GM12878 (cell line): Measurements from ENCODE around the gene JHY. TPM values are rescaled to one million over a fixed set of nuclear protein-coding genes. Genes with fewer than 3 reads are reported as not detected.

Experiments
- BACH1 ChIP-seq: fragments of 450-650 bp; IDR thresholded peaks from 2 replicates; pipeline ENCODE4 v1.6.1; 2017; ENCODE audit warnings: mild to moderate bottlenecking, borderline replicate concordance
- CHD1 ChIP-seq: IDR thresholded peaks from 2 replicates; pipeline ENCODE4 v1.6.1; 2012; ENCODE audit warnings: low read depth, low read length, improper control_type of control experiment
- CREB1 ChIP-seq: IDR thresholded peaks from 2 replicates; pipeline ENCODE4 v1.6.1; 2012; ENCODE audit warnings: low read depth, mild to moderate bottlenecking, inconsistent platforms
- CREM ChIP-seq: IDR thresholded peaks from 2 replicates; pipeline ENCODE4 v1.6.1; 2014; ENCODE audit warnings: antibody characterized with exemption, low read depth
- EED ChIP-seq: sonication (generic); IDR thresholded peaks from 2 replicates; pipeline ENCODE4 v1.6.1; 2016; ENCODE audit warnings: antibody characterized with exemption, low read depth
- GATAD2B ChIP-seq: fragments of 450-650 bp; conservative IDR thresholded peaks from 2 replicates; pipeline ENCODE4 v1.6.1; 2017; ENCODE audit warnings: low read depth, mild to moderate bottlenecking, moderate library complexity
- HDGF ChIP-seq: fragments of 450-650 bp; IDR thresholded peaks from 2 replicates; pipeline ENCODE4 v1.6.1; 2016; ENCODE audit warnings: antibody characterized with exemption
- JUND ChIP-seq: IDR thresholded peaks from 2 replicates; pipeline ENCODE4 v1.6.1; 2012; ENCODE audit warnings: low read depth, mild to moderate bottlenecking, low read length, improper control_type of control experiment, moderate library complexity
- KLF5 ChIP-seq: fragments of 450-650 bp; IDR thresholded peaks from 2 replicates; pipeline ENCODE4 v1.6.1; 2014; ENCODE audit warnings: mild to moderate bottlenecking; ENCODE audit not compliant: partially characterized antibody
- LARP7 ChIP-seq: fragments of 450-650 bp; IDR thresholded peaks from 2 replicates; pipeline ENCODE4 v1.6.1; 2017; ENCODE audit warnings: mild to moderate bottlenecking
- MAX ChIP-seq: IDR thresholded peaks from 2 replicates; pipeline ENCODE4 v1.6.1; 2012; ENCODE audit warnings: low read depth, low read length, improper control_type of control experiment
- MYB ChIP-seq: fragments of 150-350 bp; IDR thresholded peaks from 2 replicates; pipeline ENCODE4 v1.6.1; 2014; ENCODE audit warnings: mild to moderate bottlenecking, low read depth, low read length, borderline replicate concordance
- NFYB ChIP-seq: IDR thresholded peaks from 2 replicates; pipeline ENCODE4 v1.6.1; 2011; ENCODE audit warnings: low read depth, mild to moderate bottlenecking, low read length, improper control_type of control experiment, moderate library complexity; ENCODE audit not compliant: insufficient read depth
- NKRF ChIP-seq: fragments of 450-650 bp; conservative IDR thresholded peaks from 2 replicates; pipeline ENCODE4 v1.6.1; 2017; ENCODE audit warnings: mild to moderate bottlenecking, moderate library complexity
- PBX3 ChIP-seq: IDR thresholded peaks from 2 replicates; pipeline ENCODE4 v1.6.1; 2011; ENCODE audit warnings: mild to moderate bottlenecking, low read depth, low read length, moderate library complexity; ENCODE audit not compliant: insufficient replicate concordance
- PKNOX1 ChIP-seq: fragments of 450-650 bp; IDR thresholded peaks from 2 replicates; pipeline ENCODE4 v1.6.1; 2016; ENCODE audit warnings: mild to moderate bottlenecking
- POLR2AphosphoS5 ChIP-seq: IDR thresholded peaks from 2 replicates; pipeline ENCODE4 v1.6.1; 2011; ENCODE audit warnings: mild to moderate bottlenecking, low read length, inconsistent platforms
- RAD51 ChIP-seq: fragments of 450-650 bp; IDR thresholded peaks from 2 replicates; pipeline ENCODE4 v1.6.1; 2016; ENCODE audit warnings: moderate library complexity, mild to moderate bottlenecking, inconsistent platforms
- RUNX3 ChIP-seq: IDR thresholded peaks from 2 replicates; pipeline ENCODE4 v1.6.1; 2012; ENCODE audit warnings: low read length, inconsistent platforms
- SMAD1 ChIP-seq: fragments of 450-650 bp; IDR thresholded peaks from 2 replicates; pipeline ENCODE4 v1.6.1; 2018; ENCODE audit warnings: mild to moderate bottlenecking, low read depth; ENCODE audit not compliant: partially characterized antibody
- SP1 ChIP-seq: IDR thresholded peaks from one replicate; pipeline ENCODE4 v1.6.1; 2011; ENCODE audit warnings: low read depth, low read length
- TAF1 ChIP-seq: IDR thresholded peaks from 2 replicates; pipeline ENCODE4 v1.6.1; 2011; ENCODE audit warnings: mild to moderate bottlenecking, low read depth, low read length, borderline replicate concordance
- USF2 ChIP-seq: IDR thresholded peaks from 2 replicates; pipeline ENCODE4 v1.6.1; 2011; ENCODE audit warnings: low read depth, low read length, improper control_type of control experiment, borderline replicate concordance
- ZNF274 ChIP-seq: IDR thresholded peaks from one replicate; pipeline ENCODE4 v1.8.0; 2011; ENCODE audit not compliant: insufficient read length, insufficient read depth
- ZSCAN29 ChIP-seq: fragments of 450-650 bp; IDR thresholded peaks from 2 replicates; pipeline ENCODE4 v1.6.1; 2017; ENCODE audit warnings: mild to moderate bottlenecking, moderate library complexity
- polyA plus RNA-seq, 11 experiments: library from polyadenylated mRNA; depleted of rRNA in 4 of 11; unstranded in 6 of 11; stranded (reverse) in 5 of 11; fragments of >200 nt; fragmentation: Nextera tagmentation in 4 of 11; fragmentation: Illumina TruSeq in 1 of 11; extraction: Ambion mirVana in 4 of 11; extraction: Trizol in 1 of 11; gene quantifications; 1 replicate in 1 of 11; 2 replicates in 10 of 11; pipeline versions ENCODE4 v1.2.1 to v1.2.3, GENCODE V29; 2011 to 2016; ENCODE audit warnings: inconsistent platforms in 2 of 11, missing spikeins in 2 of 11, low read depth in 1 of 11
- total RNA-seq, 4 experiments: library from RNA; depleted of rRNA in 3 of 4; stranded (reverse); fragments of >200 nt in 3 of 4; fragmentation: Illumina TruSeq in 1 of 4; extraction: Trizol in 1 of 4; gene quantifications; 2 replicates each; pipeline versions ENCODE4 v1.2.1 to v1.2.3, GENCODE V29; 2013 to 2021
- TF ChIP-seq, protein P1 (sequence below): IDR thresholded peaks from 2 replicates; pipeline ENCODE4 v1.6.1; 2012; ENCODE audit warnings: low read depth, low read length, improper control_type of control experiment

The JHY gene
- total and polyA plus RNA-seq, 10 of the 15 experiments (the other 5 are each of a cell fraction or from before 2014, with no cell fraction given): 0.90 to 7.1 (median 5.5) TPM

GRCh38 chr11:122882857-122883645 is 492 bp downstream of the JHY start (continued):
- TF ChIP-seq PKNOX1 (no peak; the same call in 1 of the 2 replicates), CREB1 (no peak), ZNF274 (no peak), USF2 (no peak), POLR2AphosphoS5 (no peak), BACH1 (no peak), CREM (no peak), MAX (no peak; the same call in 1 of the 2 replicates), JUND (no peak), SMAD1 (peak; percentile 63), RUNX3 (peak; percentile 1; the same call in 1 of the 2 replicates), SP1 (no peak), RAD51 (no peak), NFYB (no peak), EED (peak; percentile 58), NKRF (no peak), GATAD2B (peak; percentile 82; the same call in 1 of the 2 replicates), ZSCAN29 (no peak), MYB (no peak), TAF1 (no peak), PBX3 (no peak), CHD1 (no peak), HDGF (no peak), LARP7 (peak; percentile 54; the same call in 1 of the 2 replicates), KLF5 (no peak)
- TF ChIP-seq, protein P1, sequence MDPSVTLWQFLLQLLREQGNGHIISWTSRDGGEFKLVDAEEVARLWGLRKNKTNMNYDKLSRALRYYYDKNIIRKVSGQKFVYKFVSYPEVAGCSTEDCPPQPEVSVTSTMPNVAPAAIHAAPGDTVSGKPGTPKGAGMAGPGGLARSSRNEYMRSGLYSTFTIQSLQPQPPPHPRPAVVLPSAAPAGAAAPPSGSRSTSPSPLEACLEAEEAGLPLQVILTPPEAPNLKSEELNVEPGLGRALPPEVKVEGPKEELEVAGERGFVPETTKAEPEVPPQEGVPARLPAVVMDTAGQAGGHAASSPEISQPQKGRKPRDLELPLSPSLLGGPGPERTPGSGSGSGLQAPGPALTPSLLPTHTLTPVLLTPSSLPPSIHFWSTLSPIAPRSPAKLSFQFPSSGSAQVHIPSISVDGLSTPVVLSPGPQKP: 0 out of 2 replicates have a peak, but pooled peaks have one; percentile 30
